Kidney tubule cell (primary cell): ENCODE data around the gene MIPOL1.
"Not testable (repeated sequence)": the region's sequence is repeated elsewhere in the genome, so short reads cannot be mapped to it uniquely, and the experiment has no call there.

Experiments used
- DNase-seq: peaks from one replicate; pipeline ENCODE4 v3.0.0-alpha.2; 2018; ENCODE audit warnings: low spot score

MIPOL1 gene

GRCh38 chr14:37285220-37285619, 87.5 kb downstream of the MIPOL1 start:
- no peak for DNase-seq

GRCh38 chr14:37289688-37290087, 92.0 kb downstream of the MIPOL1 start:
- DNase-seq = peak; percentile 7

- DNase-seq = not testable (repeated sequence)
Observed at GRCh38 chr14:37295262-37295661, 97.5 kb downstream of the MIPOL1 start.

GRCh38 chr14:37311252-37311651, 113.5 kb downstream of the MIPOL1 start:
- no peak for DNase-seq

GRCh38 chr14:37318938-37319337, 121.2 kb downstream of the MIPOL1 start:
- no peak for DNase-seq

- no peak for DNase-seq
Observed at GRCh38 chr14:37320106-37320505, 122.4 kb downstream of the MIPOL1 start.

GRCh38 chr14:37325332-37325731, 127.6 kb downstream of the MIPOL1 start:
- DNase-seq = no peak

- no peak for DNase-seq
Observed at GRCh38 chr14:37326434-37326833, 128.7 kb downstream of the MIPOL1 start.

- not testable (repeated sequence) for DNase-seq
Observed at GRCh38 chr14:37327933-37328332, 130.2 kb downstream of the MIPOL1 start.

- no peak for DNase-seq
Observed at GRCh38 chr14:37328673-37329072, 130.9 kb downstream of the MIPOL1 start.

- DNase-seq = peak; percentile 30
Observed at GRCh38 chr14:37329189-37330001, 131.7 kb downstream of the MIPOL1 start.

- DNase-seq = no peak
Observed at GRCh38 chr14:37330910-37331309, 133.2 kb downstream of the MIPOL1 start.

GRCh38 chr14:37340353-37340752, 142.6 kb downstream of the MIPOL1 start:
- no peak for DNase-seq

- no peak for DNase-seq
Observed at GRCh38 chr14:37343307-37344094, 145.8 kb downstream of the MIPOL1 start.

- no peak for DNase-seq
Observed at GRCh38 chr14:37363661-37364060, 165.9 kb downstream of the MIPOL1 start.

GRCh38 chr14:37369425-37369824, 171.7 kb downstream of the MIPOL1 start:
- no peak for DNase-seq

GRCh38 chr14:37375566-37375965, 177.8 kb downstream of the MIPOL1 start:
- no peak for DNase-seq

GRCh38 chr14:37376944-37377609, 179.3 kb downstream of the MIPOL1 start:
- no peak for DNase-seq

GRCh38 chr14:37384870-37385596, 187.3 kb downstream of the MIPOL1 start:
- DNase-seq = no peak

GRCh38 chr14:37397157-37397940, 199.6 kb downstream of the MIPOL1 start:
- DNase-seq = not testable (repeated sequence)

GRCh38 chr14:37397941-37398215, 200.1 kb downstream of the MIPOL1 start:
- DNase-seq = no peak
